Stimulated activated CD8-positive, alpha-beta memory T cell treated with anti-CD3 and anti-CD28 coated beads, Interleukin-4, amount 100 ng/mL, for 24 hours (primary cell): ENCODE measurements around the gene SUPT6H.
"Not testable (repeated sequence)": the region's sequence is repeated elsewhere in the genome, so short reads cannot be mapped to it uniquely, and the experiment has no call there.

Source experiments
- DNase-seq: peaks from one replicate; pipeline ENCODE4 v3.0.0-alpha.2; 2020; ENCODE audit warnings: low read depth

SUPT6H gene

DNA sequence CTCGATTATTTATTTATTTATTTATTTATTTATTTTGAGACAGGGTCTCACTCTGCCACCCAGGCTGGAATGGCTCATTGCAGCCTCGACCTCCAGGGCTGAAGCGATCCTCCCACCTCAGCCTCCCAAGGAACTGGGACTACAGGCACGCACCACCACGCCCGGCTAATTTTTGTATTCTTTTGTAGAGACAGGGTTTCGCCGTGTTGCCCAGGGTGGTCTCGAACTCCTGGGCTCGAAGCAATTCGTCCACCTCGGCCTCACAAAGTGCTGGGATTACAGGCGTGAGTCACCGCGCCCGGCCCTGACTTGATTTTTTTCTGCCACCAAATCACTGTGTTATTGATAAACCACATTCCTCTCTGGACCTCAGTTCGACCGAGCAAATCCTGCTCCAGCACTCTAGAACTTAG lies 57.0 kb downstream of the SUPT6H start:
- no peak for DNase-seq

DNA sequence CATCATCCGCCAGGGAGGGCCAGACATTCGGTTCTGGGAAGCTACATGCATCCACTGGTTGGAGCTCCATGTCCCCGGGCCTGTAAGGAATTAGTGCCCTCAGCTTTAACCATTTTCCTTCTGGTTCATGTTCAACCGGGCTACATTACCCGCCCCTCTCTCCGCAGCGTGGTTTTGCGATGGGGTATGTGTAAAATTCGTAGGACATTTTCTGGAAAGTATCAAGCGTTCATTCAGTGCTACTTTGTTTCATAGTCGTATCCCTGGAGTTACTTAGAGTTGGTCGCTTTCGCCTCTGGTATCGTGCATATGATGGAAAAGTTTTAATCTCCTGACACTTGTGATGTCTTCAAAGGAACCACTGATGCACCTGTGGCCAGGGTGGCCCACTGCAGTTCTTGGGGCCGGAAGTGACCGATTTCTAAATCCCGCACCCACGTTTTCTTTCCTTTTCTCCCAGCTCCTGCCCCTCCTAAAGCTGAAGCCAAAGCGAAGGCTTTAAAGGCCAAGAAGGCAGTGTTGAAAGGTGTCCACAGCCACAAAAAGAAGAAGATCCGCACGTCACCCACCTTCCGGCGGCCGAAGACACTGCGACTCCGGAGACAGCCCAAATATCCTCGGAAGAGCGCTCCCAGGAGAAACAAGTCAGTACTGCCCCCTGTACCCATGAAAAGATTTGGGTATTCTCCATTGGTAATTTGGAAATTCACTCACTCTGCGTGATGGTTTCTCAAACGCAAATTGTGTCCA lies 58.4 kb downstream of the SUPT6H start:
- no peak for DNase-seq

DNA sequence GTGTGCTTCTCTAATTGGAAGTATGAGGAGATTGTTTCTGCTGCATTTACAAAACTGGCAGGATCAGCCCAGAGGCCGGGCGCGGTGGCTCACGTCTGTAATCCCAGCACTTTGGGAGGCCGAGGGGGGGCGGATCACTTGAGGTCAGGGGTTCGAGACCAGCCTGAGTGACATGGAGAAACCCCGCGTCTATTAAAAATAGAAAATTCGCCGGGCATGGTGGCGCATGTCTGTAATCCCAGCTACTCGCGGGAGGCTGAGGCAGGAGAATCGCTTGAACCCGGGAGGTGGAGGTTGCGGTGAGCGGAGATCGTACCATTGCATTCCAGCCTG lies 59.0 kb downstream of the SUPT6H start:
- DNase-seq, result not testable (repeated sequence)

DNA sequence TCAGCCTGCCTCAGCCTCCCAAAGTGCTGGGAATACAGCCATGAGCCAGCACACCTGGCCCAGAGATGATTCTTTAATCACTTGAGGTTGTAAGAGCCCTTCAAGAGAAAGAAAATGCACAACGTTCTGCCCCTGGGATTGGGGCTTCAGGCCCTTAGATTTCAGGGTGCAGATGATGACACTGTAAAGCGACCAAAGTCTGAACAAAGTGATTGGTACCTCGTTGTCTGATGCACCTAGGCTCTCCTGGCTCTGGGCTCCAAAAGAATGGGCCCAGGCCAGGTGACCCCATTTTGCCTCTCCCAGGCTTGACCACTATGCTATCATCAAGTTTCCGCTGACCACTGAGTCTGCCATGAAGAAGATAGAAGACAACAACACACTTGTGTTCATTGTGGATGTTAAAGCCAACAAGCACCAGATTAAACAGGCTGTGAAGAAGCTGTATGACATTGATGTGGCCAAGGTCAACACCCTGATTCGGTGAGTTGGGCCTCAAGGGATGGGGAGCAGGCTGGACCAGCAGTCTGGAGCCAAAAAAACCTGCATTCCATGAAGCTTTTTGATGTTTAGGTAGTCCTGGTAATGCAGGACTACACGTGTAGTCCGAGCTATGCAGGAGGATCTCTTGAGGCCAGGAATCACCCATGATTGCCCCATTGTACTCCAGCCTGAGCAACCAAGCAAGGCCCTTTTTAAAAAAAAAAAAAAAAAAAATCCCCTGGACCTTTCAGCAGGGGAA lies 60.6 kb downstream of the SUPT6H start:
- DNase-seq, result no peak

DNA sequence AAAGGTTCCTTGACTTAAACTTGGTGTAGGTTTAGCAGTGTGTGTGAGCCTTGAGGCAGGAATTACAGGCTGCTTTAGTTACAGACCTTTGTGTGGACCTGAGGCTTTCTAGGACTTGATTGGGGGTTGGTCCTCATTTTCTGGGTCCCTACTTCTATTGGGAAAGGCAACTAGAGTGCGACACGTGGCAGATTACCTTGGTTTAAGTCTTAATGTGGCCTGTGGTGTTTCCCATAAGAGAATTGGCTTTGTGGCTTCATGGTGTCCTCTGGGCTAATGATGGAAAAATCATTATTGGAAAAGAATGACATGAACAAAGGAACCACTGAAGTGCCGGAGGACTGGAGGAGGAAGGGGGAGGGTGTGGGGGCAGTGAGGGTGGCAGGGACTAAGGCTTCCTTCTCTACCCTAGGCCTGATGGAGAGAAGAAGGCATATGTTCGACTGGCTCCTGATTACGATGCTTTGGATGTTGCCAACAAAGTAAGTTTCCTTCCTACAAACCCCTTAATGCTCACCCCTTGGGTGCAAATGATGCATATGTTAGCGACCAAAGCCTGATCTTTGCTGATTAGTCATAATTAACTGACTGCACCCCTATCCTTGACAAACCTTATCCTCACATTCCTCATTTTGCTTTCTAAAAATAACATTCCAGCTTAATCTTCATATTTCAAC lies 61.3 kb downstream of the SUPT6H start:
- no peak for DNase-seq

DNA sequence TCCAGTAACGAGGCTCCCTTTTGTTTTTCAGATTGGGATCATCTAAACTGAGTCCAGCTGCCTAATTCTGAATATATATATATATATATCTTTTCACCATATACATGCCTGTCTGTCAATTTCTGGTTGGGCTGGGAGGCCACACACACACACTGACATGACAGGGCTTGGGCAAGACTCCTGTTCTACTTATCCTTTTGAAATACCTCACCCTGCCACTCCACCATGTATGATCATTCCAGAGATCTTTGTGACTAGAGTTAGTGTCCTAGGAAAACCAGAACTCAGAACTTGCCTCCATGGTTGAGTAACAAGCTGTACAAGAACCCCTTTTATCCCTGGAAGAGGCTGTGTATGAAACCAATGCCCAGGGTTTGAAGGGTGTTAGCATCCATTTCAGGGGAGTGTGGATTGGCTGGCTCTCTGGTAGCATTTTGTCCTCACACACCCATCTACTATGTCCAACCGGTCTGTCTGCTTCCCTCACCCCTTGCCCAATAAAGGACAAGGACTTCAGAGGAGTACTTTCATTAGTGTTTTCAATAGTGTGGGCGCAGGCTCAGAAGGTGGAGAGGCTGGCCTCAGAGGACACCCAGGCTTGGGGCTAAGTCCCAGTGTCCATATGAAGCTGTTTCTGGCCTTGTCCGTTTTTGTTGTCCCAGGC lies 62.0 kb downstream of the SUPT6H start:
- DNase-seq, result not testable (repeated sequence)

DNA sequence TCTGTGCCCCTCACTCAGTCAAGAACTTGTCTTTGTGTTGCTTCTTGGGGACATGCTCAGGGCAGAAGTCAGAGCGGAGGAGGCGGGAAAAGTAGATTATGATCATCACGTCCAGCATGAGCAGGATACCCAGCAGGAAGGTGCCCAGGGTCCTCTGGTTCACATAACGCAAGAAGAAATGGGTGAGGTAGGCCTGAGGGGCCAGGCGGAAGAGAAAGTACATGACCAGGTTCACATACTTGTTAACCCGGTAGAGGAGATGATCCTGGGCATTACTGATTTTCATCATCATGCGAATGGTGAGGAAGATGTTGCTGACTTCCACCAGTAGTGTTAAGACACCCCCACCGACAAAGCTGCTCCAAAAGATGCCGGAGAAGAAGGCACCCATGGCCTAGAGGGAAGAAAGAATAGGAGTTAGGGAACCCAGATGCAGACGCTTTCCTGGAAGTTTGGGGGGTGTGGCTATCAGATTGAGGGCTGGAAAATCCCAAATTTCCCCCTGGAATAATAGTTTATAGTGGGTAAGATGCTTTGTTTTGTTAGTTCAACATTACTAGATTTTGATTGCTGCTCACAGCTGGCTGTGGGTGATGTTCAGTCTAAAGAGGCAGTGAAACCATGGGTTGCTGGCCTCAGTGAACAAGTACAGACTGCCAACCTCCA lies 62.6 kb downstream of the SUPT6H start:
- DNase-seq, result no peak

DNA sequence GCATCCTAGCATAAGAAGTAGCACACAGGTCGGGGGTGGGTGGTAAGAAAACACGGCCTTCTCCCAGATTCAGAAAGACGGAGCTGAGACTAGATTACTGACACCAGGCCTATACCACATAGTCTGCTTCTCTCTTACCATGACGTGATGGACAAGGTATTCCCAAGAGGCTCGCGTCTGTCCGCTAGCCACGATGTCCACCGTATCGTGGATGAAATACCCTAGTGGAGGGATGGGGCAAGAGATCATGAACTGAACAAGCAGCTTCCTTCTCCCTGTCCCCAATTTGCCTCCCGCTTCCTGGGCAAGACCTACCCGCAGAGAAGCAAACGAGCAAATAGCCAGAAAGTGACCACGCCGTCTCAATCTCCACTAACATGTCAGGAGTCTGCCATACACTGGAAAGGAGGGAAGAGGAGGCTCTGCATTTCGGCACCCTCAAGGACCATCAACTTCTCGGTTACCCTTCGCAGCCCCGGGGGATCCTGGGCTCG lies 63.2 kb downstream of the SUPT6H start:
- no peak for DNase-seq

DNA sequence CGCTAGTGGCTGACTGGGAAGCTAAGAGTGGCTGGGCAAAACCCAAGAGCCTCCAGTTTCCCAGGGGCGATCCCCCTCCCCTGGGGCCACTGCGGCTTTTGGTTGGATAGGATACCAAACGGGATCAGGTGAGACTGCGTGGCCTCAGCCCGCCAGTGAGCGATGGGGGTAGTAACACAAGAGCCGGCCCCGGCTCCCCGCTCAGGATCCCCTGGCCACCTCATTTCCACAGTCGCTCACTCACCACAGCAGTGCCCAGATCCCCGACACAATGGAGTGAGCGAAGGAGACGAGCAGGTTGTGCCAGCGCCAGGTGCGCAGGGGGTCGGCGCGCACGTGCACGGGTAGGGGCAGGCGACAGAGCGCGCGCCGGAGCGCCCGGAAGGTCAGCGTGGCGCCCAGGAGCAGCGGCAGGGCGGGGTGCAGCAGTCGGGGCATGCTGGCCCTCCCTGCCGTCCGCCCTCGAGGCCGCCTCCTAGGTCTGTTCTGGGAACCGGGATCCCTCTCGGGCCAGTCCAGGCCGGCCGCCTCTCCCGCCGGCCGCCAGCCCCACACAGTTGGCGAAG lies 63.7 kb downstream of the SUPT6H start:
- DNase-seq, result no peak

DNA sequence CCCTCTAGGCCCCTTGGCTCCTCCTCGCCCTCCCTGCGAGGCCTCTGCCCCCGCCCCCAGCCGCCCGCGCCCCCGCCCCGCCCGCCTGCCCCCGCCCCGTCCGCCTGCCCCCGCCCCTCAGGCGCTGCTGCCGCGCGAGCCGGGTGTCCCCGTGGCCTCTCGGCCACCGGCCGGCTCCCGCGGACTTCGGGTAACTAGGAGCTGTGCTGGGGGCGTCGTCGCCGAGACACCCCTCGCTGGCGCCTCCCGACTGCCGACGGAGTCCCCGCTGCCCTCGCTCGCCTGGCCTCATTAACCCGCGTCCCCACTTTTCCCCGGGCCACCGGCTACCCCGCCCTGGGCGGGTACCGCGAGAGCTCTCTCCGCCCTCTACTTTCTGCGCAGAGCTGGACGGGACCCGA lies 64.2 kb downstream of the SUPT6H start, which contains the start of gene TLCD1:
TSS of gene TLCD1 (minus strand) at position 8 of the 401 bp plus-strand sequence. CDS start 136 bp downstream, outside the sequence.
- DNase-seq, result peak; percentile 64

DNA sequence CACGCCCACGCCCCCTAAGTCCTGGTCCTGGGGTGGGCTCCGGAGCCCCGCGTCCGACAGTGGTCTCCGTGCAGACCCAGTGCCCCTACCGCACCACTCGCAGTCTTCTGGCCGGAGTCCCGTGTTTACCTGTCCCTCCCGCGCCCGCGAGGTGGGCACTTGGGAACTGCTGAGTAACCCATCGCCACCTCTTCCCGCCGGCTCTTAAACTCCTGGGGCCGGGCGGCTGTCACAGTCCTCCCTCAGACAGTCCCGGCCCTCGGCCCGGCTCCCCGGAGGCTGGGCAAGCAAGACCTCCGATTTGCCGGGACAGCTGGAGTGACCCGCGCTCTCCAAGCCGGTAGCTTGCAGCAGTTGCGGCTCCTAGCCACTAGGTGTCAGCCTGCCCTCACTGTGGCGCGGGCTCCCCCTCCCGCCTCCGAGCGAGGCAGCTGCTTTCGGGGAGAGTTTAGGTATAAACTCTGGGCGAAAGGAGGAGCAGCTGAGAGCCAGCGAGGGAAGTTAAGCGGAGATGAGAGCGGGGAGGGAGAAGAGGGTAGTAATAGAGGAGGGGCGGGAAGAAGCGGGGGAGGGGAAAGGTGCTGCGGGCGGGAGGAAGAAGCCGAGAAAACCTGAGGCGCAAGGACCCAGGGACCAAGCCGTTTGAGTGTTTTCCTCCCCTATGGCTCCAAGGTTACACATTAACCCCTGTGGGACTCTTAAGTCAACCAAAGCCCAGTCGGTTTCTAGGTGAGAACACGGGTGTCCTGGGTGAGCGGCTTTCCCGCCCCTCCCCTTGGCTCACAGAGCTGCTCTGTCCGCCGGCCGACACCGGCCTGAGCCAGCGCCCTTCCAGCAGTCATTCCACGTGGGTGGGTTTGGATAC lies 64.9 kb downstream of the SUPT6H start:
- DNase-seq, result peak; percentile 83

DNA sequence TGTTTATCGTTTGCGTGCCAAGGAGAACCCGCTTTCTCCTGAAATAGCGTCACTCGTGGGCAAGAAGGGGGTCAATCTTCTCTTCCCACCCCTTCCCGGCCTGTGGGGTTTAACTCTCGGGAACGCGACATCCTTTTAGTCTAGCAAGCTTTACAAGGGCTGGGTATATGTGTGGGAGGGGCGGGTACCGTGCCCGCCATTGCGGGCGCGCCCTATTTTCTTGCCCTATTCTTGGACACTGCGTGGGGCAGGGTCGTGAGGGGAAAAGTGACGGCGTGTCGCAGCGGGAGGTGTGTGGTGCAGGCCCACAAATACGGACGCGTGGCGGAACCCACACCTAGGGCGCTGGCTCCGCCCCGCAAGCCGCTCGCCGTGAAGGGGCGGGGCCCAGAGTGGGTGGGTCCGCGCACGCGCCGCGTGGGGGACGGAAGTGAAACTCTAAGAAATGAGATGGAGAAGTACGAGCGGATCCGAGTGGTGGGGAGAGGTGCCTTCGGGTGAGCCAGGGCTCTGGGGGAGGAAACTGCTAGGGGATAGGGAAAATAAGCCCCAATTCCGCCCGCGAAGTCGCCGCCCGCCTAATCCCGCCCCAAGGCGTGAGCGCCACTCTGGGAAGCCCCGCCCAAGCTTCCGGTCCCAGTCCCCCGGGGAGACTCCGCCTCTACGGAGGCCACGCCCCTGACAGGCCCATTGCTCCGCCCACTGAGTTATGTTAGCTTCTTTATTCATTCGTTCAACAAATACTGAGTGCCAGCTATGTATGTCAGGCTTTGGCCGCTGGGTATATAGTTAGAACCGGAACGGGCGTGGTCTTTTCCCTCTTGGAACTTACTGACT lies 66.6 kb downstream of the SUPT6H start, which contains the start of gene NEK8:
TSS of gene NEK8 (plus strand) at position 425 of the 837 bp plus-strand sequence. CDS start at position 451, 26 bp downstream.
- peak; percentile 94 for DNase-seq

DNA sequence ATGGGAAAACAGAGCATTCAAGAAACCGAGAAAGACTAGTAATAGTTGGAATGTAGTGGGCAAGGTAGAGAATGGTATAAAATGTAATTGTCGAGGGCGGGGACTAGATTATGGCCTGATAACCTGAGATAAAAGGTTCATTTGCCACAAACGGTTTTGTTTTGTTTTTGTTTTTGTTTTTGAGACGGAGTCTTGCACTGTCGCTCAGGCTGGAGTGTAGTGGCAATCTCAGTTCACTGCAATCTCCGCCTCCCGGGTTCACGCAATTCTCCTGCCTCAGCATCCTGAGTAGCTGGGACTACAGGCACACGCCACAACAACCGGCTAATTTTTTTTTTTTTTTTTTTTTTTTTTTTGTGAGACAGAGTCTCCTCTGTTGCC lies 67.9 kb downstream of the SUPT6H start:
- DNase-seq, result no peak

DNA sequence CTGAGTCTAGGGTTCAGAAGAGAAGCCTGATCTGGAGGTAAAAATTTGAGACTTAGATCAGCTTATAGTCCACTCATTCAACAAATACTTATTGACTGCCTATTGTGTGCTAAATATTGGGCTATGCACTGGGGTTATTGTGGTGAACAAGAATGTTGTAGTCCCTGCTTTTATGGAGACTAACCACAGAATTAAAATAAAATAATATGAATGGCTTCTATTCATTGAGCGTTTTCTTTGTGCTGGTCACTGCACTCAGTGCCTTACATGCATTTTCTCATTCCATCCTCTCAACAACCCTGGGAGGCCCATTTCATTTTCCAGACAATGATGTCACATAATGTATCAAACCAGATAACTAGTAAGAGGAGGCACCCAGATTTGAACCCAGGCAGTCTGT lies 71.3 kb downstream of the SUPT6H start:
- no peak for DNase-seq

DNA sequence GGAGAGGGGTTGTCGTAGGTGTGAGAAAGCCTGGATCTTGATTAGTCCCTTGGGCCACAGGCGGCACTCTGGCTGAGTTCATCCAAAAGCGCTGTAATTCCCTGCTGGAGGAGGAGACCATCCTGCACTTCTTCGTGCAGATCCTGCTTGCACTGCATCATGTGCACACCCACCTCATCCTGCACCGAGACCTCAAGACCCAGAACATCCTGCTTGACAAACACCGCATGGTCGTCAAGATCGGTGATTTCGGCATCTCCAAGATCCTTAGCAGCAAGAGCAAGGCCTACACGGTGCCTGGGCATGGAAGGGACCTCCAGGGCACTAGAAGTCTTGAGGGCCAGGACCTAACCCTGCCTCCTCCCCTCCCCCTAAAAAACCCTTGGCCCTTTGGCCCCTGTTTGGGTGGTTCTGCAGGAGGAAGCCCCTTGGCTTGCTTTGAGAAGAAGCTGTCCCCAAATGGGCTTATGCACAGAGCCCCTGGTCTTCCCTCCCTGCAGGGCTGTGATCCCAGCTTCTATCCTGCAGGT lies 72.8 kb downstream of the SUPT6H start:
- DNase-seq, result no peak

DNA sequence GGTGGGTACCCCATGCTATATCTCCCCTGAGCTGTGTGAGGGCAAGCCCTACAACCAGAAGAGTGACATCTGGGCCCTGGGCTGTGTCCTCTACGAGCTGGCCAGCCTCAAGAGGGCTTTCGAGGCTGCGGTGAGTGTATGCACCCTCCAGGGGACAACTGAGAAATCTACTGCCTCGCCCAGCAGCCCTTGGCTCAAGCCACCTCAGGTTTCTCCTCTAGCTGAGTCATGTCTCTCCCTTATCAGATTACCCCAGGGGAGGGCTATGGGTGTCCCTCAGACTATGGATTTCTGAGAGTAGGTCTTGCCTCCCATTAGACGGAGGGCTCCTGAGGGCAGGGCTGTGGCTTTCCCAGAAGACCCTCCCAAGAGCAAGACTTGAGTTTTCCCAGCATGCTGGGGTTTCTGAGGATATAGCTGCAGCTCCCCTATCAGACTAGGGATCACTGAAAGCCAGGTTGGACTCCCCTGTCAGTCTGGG lies 73.3 kb downstream of the SUPT6H start:
- no peak for DNase-seq

DNA sequence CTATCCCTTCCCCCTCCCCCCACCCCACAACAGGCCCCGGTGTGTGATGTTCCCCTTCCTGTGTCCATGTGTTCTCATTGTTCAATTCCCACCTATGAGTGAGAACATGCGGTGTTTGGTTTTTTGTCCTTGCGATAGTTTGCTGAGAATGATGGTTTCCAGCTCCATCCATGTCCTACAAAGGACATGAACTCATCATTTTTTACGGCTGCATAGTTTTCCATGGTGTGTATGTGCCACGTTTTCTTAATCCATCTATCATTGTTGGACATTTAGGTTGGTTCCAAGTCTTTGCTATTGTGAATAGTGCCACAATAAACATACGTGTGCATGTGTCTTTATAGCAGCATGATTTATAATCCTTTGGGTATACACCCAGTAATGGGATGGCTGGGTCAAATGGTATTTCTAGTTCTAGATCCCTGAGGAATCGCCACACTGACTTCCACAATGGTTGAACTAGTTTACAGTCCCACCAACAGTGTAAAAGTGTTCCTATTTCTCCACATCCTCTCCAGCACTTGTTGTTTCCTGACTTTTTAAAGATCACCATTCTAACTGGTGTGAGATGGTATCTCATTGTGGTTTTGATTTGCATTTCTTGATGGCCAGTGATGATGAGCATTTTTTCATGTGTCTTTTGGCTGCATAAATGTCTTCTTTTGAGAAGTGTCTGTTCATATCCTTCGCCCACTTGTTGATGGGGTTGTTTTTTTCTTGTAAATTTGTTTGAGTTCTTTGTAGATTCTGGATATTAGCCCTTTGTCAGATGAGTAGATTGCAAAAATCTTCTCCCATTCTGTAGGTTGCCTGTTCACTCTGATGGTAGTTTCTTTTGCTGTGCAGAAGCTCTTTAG lies 74.1 kb downstream of the SUPT6H start:
- not testable (repeated sequence) for DNase-seq

DNA sequence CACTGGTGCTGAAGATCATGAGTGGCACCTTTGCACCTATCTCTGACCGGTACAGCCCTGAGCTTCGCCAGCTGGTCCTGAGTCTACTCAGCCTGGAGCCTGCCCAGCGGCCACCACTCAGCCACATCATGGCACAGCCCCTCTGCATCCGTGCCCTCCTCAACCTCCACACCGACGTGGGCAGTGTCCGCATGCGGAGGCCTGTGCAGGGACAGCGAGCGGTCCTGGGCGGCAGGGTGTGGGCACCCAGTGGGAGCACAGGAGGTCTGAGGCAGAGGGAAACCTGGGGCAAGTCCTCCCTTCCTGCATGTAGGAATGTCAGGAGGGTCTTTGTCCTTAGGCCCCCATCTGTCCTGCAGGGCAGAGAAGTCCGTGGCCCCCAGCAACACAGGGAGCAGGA lies 75.3 kb downstream of the SUPT6H start:
- DNase-seq, result no peak
